ENCODE data around the gene SLITRK1.

DNA sequence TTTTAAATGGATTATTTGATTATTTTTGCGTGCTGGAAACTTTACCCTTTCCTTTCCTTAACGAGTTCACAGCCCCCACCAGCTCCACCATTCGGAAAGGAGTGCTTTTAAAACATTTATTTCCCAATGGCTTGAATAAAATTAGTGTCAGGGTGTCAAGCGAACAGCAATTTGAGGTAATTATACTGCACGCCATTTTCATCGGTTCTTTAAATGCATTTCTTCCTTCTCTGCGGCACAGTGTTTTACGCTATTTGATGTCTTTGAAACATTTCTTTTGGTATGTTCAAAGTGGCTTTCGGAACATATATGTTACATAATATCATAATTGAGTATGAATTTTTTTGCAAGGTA lies 309 bp upstream of the SLITRK1 start:
- no peak for TF ChIP-seq CTCF (conservative IDR thresholded peaks at IDR 0.05; ENCODE audit: low read length)
- no peak for TF ChIP-seq EZH2phosphoT487 (IDR thresholded peaks at IDR 0.05; ENCODE audit: borderline replicate concordance, low read depth, low read length)
